ENCODE results near the gene SLC34A3.
"Not testable (repeated sequence)": the region's sequence is repeated elsewhere in the genome, so short reads cannot be mapped to it uniquely, and the experiment has no call there.

Gene SLC34A3

GRCh38 chr9:137231372-137232039 lies 805 bp downstream of the SLC34A3 start:
- no peak for DNase-seq

- no peak for DNase-seq
Measured at GRCh38 chr9:137232101-137232500, 1.4 kb downstream of the SLC34A3 start.

- DNase-seq = no peak
Measured at GRCh38 chr9:137232510-137232909, 1.8 kb downstream of the SLC34A3 start.

GRCh38 chr9:137233143-137233980 lies 2.7 kb downstream of the SLC34A3 start:
- DNase-seq = no peak

GRCh38 chr9:137234055-137234697 lies 3.5 kb downstream of the SLC34A3 start:
- DNase-seq = no peak

GRCh38 chr9:137234758-137235423 lies 4.2 kb downstream of the SLC34A3 start:
- DNase-seq = no peak

GRCh38 chr9:137235424-137236237 lies 4.9 kb downstream of the SLC34A3 start:
- no peak for DNase-seq

GRCh38 chr9:137236238-137236935 lies 5.7 kb downstream of the SLC34A3 start:
- DNase-seq = peak; percentile 76

GRCh38 chr9:137236936-137237421 lies 6.3 kb downstream of the SLC34A3 start:
- DNase-seq = no peak

GRCh38 chr9:137237759-137238726 lies 7.3 kb downstream of the SLC34A3 start:
- DNase-seq = no peak

GRCh38 chr9:137239541-137240200 lies 9.0 kb downstream of the SLC34A3 start:
- DNase-seq = not testable (repeated sequence)

GRCh38 chr9:137240318-137240840 lies 9.7 kb downstream of the SLC34A3 start:
- peak; percentile 46 for DNase-seq

- DNase-seq = peak; percentile 99
Measured at GRCh38 chr9:137240841-137241489, 10.3 kb downstream of the SLC34A3 start, which contains the start of gene TUBB4B. Gene TUBB4B (plus strand): TSS chr9:137241287. CDS start chr9:137241361, 74 bp downstream.

- no peak for DNase-seq
Measured at GRCh38 chr9:137241490-137242268, 11.0 kb downstream of the SLC34A3 start.

GRCh38 chr9:137242269-137243203 lies 11.8 kb downstream of the SLC34A3 start:
- DNase-seq = no peak

GRCh38 chr9:137243266-137243625 lies 12.5 kb downstream of the SLC34A3 start:
- not testable (repeated sequence) for DNase-seq
